Testis (tissue), 3 donors: ENCODE results near the gene ETV5. TPM values are rescaled to one million over a fixed set of nuclear protein-coding genes. Genes with fewer than 3 reads are reported as not detected.

Experiments used
- DNase-seq: peaks from one replicate; pipeline ENCODE4 v3.0.0-alpha.2; 2019
- H3K27ac ChIP-seq, 2 donors: fragments of 200-600 bp; sonication (generic); one replicate each; pipeline ENCODE4 v1.5.1; 2019
- H3K27me3 ChIP-seq: fragments of 200-600 bp; sonication (generic); one replicate; pipeline ENCODE4 v1.5.1; 2019
- H3K36me3 ChIP-seq: fragments of 200-600 bp; sonication (generic); one replicate; pipeline ENCODE4 v1.5.1; 2017; ENCODE audit warnings: low read depth; ENCODE audit errors: missing control alignments
- H3K4me1 ChIP-seq: fragments of 200-600 bp; sonication (generic); one replicate; pipeline ENCODE4 v1.5.1; 2019
- H3K4me3 ChIP-seq, 2 donors: fragments of 200-600 bp; sonication (generic); one replicate each; pipeline ENCODE4 v1.5.1; 2017 to 2019
- H3K9me3 ChIP-seq: fragments of 200-600 bp; sonication (generic); one replicate; pipeline ENCODE4 v1.5.1; 2017
- POLR2A ChIP-seq: fragments of 450-650 bp; IDR thresholded peaks from one replicate; pipeline ENCODE4 v1.6.1; 2017; ENCODE audit warnings: antibody characterized with exemption, mild to moderate bottlenecking, moderate library complexity
- WGBS, 2 donors: methylation state at CpG; one replicate each; pipeline ENCODE4 v1.1.5; 2018; 5-methylcytosine and 5-hydroxymethylcytosine counted together
- intact Hi-C: fragments of 100-400 bp; cut with DNase I; formaldehyde crosslinking; loops from one replicate; pipeline ENCODE4 v1.15.1; 2023; ENCODE audit warnings: low total_unique reads
- polyA plus RNA-seq: library from polyadenylated mRNA; stranded (reverse); fragments of 350-450 nt; fragmentation: Illumina TruSeq; extraction: RNeasy Lipid Tissue Mini Kit (QIAGEN cat#74804); gene quantifications from one replicate; pipeline ENCODE4 v1.2.3, GENCODE V29; 2014; ENCODE audit warnings: low read depth, low replicate concordance; ENCODE audit not compliant: insufficient read depth
- total RNA-seq, 2 donors: library from RNA; depleted of rRNA; stranded (reverse); fragments of >200 nt; gene quantifications; one replicate each; pipeline ENCODE4 v1.2.3, GENCODE V29; 2016
- TF ChIP-seq, protein P1 (sequence below), 3 experiments: fragments of 450-650 bp in 2 of 3; fragments of 200-600 bp in 1 of 3; sonication (generic) in 1 of 3; IDR thresholded peaks; one replicate each; pipeline ENCODE4 v1.5.1; 2016 to 2019; ENCODE audit warnings: antibody characterized with exemption in 3 of 3, mild to moderate bottlenecking in 2 of 3, moderate library complexity in 1 of 3

Gene ETV5
- total and polyA plus RNA-seq, 3 donors from 2014 or later: 15.7 to 22.4 (median 20.8) TPM

GRCh38 chr3:186143250-186143649, 34.4 kb upstream of the ETV5 start:
- TF ChIP-seq, protein P1, sequence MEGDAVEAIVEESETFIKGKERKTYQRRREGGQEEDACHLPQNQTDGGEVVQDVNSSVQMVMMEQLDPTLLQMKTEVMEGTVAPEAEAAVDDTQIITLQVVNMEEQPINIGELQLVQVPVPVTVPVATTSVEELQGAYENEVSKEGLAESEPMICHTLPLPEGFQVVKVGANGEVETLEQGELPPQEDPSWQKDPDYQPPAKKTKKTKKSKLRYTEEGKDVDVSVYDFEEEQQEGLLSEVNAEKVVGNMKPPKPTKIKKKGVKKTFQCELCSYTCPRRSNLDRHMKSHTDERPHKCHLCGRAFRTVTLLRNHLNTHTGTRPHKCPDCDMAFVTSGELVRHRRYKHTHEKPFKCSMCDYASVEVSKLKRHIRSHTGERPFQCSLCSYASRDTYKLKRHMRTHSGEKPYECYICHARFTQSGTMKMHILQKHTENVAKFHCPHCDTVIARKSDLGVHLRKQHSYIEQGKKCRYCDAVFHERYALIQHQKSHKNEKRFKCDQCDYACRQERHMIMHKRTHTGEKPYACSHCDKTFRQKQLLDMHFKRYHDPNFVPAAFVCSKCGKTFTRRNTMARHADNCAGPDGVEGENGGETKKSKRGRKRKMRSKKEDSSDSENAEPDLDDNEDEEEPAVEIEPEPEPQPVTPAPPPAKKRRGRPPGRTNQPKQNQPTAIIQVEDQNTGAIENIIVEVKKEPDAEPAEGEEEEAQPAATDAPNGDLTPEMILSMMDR (IDR thresholded peaks at IDR 0.05): no peak
- no peak for TF ChIP-seq POLR2A
- Histone ChIP-seq H3K4me1 (no peaks in the 10 kb centered on the region), H3K4me3 (no peak overlapping the region), H3K36me3 (no peaks in the 10 kb centered on the region), H3K27ac (no peak overlapping the region), H3K27me3 (no peaks in the 10 kb centered on the region), H3K9me3 (no peaks in the 10 kb centered on the region)
- DNase-seq: no peak
- intact Hi-C loops: no loop called here
- 64 to 81% methylated on average over 1 of the region's 1 CpG for WGBS, 2 donors

GRCh38 chr3:186142393-186142932, 33.6 kb upstream of the ETV5 start:
- H3K36me3 ChIP-seq: no peaks in the 10 kb centered on the region
- TF ChIP-seq, protein P1 (IDR thresholded peaks at IDR 0.05): no peak
- TF ChIP-seq POLR2A: no peak
- H3K9me3 ChIP-seq: no peaks in the 10 kb centered on the region
- no peaks in the 10 kb centered on the region for H3K27me3 ChIP-seq
- DNase-seq: no peak
- intact Hi-C loops: no loop called here
- H3K27ac ChIP-seq: no peak overlapping the region
- no peak overlapping the region for H3K4me3 ChIP-seq
- no peaks in the 10 kb centered on the region for H3K4me1 ChIP-seq

DNA sequence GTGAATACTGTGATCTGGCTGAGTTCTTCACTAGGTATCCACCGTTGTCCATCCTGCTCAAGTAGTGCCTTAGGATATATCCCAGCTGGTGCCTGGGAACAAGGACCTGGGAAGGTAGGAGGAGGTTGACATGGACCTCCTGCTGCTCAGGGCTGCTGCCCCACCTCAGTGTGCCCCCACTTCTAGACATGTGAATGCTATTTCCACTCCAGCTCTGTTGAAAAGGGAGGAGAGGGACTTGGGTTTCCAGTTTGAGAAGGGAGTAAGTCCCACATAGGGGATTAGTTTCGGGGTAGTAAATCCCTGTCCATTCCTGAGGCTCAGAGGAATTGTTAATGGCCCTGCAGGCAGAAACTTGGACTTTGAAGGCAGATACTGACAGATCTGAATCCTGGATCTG, 32.9 kb upstream of the ETV5 start:
- DNase-seq: no peak
- Histone ChIP-seq H3K27ac (no peak overlapping the region), H3K4me3 (no peak overlapping the region), H3K36me3 (no peaks in the 10 kb centered on the region), H3K4me1 (no peaks in the 10 kb centered on the region), H3K27me3 (no peaks in the 10 kb centered on the region), H3K9me3 (no peaks in the 10 kb centered on the region)
- WGBS, 2 donors: 78 to 89% methylated on average over 2 of the region's 2 CpGs
- intact Hi-C loops: no loop called here
- TF ChIP-seq, protein P1 (IDR thresholded peaks at IDR 0.05): no peak
- no peak for TF ChIP-seq POLR2A

GRCh38 chr3:186138272-186138981, 29.5 kb upstream of the ETV5 start:
- Histone ChIP-seq H3K9me3 (no peaks in the 10 kb centered on the region), H3K27me3 (no peaks in the 10 kb centered on the region), H3K27ac (no peak overlapping the region), H3K4me1 (no peaks in the 10 kb centered on the region), H3K36me3 (no peaks in the 10 kb centered on the region), H3K4me3 (no peak overlapping the region)
- 74 to 82% methylated on average over 12 of the region's 12 CpGs for WGBS, 2 donors
- intact Hi-C loops: no loop called here
- TF ChIP-seq, protein P1 (IDR thresholded peaks at IDR 0.05): no peak
- no peak for TF ChIP-seq POLR2A
- DNase-seq: no peak
